GM12865 (cell line): ENCODE data around the gene CRIM1.

ENCODE experiments used
- DNase-seq: peaks from one replicate; pipeline ENCODE4 v3.0.0; 2010; ENCODE audit warnings: low read depth
- H3K4me3 ChIP-seq: 2 replicates; pipeline ENCODE4 v1.5.1; 2011; ENCODE audit warnings: mild to moderate bottlenecking, low read depth, low read length, control low read depth
- TF ChIP-seq, protein P1 (sequence below): IDR thresholded peaks from 2 replicates; pipeline ENCODE4 v1.5.1; 2011; ENCODE audit warnings: low read length, control low read depth, low read depth, inconsistent platforms; ENCODE audit not compliant: insufficient read depth; ENCODE audit errors: missing control alignments

Gene CRIM1

GRCh38 chr2:36450466-36451196 is 95.1 kb downstream of the CRIM1 start:
- no peak for DNase-seq
- H3K4me3 ChIP-seq, result no peak overlapping the region
- TF ChIP-seq, protein P1, sequence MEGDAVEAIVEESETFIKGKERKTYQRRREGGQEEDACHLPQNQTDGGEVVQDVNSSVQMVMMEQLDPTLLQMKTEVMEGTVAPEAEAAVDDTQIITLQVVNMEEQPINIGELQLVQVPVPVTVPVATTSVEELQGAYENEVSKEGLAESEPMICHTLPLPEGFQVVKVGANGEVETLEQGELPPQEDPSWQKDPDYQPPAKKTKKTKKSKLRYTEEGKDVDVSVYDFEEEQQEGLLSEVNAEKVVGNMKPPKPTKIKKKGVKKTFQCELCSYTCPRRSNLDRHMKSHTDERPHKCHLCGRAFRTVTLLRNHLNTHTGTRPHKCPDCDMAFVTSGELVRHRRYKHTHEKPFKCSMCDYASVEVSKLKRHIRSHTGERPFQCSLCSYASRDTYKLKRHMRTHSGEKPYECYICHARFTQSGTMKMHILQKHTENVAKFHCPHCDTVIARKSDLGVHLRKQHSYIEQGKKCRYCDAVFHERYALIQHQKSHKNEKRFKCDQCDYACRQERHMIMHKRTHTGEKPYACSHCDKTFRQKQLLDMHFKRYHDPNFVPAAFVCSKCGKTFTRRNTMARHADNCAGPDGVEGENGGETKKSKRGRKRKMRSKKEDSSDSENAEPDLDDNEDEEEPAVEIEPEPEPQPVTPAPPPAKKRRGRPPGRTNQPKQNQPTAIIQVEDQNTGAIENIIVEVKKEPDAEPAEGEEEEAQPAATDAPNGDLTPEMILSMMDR, result no peak

- H3K4me3 ChIP-seq, result no peak overlapping the region
- DNase-seq, result no peak
- TF ChIP-seq, protein P1, result no peak
Measured at GRCh38 chr2:36451512-36451911, 95.9 kb downstream of the CRIM1 start.

DNA sequence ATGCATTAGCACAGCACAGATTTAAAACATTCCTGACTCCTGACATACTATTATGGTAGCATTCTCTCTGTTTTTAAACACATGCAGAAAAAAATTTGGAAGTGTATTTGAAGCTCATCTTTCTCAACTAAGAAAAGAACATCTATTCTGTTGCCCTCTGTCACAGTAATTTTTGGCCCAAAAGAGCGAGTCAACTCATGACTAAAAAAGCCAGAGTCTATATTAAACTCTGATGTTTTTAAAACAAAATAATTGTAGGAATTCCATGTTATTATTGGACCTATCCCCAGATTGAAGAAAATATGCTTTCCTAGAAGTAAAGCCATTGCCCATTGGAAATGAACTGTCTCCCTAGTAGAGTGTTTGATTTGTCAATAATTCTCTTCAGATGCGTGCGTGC is 96.7 kb downstream of the CRIM1 start:
- DNase-seq, result no peak
- TF ChIP-seq, protein P1, result no peak
- no peak overlapping the region for H3K4me3 ChIP-seq

DNA sequence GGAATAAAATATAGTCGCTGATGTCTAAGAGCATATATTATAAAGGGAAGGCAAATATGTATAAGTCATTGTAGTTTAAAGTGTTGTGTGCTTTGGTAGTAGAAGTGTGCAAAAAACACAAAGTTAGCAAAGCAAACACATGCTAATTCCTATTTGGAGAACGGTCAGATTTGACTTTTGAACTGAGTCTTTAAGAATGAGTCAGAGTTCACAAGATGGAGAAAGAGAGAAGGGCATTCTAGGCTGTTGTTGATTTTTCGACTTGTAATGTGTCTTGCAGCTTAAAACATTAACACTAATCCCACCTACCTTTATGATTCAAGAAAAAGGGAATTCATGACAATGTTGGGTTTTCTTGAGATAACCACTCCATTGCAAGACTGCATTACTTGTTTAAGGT is 98.1 kb downstream of the CRIM1 start:
- no peak for DNase-seq

GRCh38 chr2:36455011-36455410 is 99.4 kb downstream of the CRIM1 start:
- no peak for DNase-seq
- no peak overlapping the region for H3K4me3 ChIP-seq
- TF ChIP-seq, protein P1, result no peak

More for the DNA sequence above, 98.1 kb downstream of the CRIM1 start:
- TF ChIP-seq, protein P1, result no peak
- no peak overlapping the region for H3K4me3 ChIP-seq

GRCh38 chr2:36455788-36456187 is 100.2 kb downstream of the CRIM1 start:
- H3K4me3 ChIP-seq, result no peak overlapping the region
- DNase-seq, result no peak
- TF ChIP-seq, protein P1, result no peak
